Type B pancreatic cell (in vitro differentiated cells): ENCODE data around the gene SLC25A6. TPM values are rescaled to one million over a fixed set of nuclear protein-coding genes. Genes with fewer than 3 reads are reported as not detected.

ENCODE experiments used
- DNase-seq: peaks from one replicate; pipeline ENCODE4 v3.0.0; 2021; ENCODE audit warnings: mixed read lengths; ENCODE audit not compliant: unreplicated experiment; ENCODE audit errors: extremely low spot score
- H3K27ac Mint-ChIP-seq: 2 replicates; pipeline ENCODE4 v1.8.0; 2021; ENCODE audit warnings: mild to moderate bottlenecking, mixed read lengths
- H3K27me3 Mint-ChIP-seq: 2 replicates; pipeline ENCODE4 v1.8.0; 2021; ENCODE audit warnings: mixed read lengths
- H3K36me3 Mint-ChIP-seq: 2 replicates; pipeline ENCODE4 v1.8.0; 2021; ENCODE audit warnings: mixed read lengths
- H3K4me1 Mint-ChIP-seq: one replicate; pipeline ENCODE4 v1.8.0; 2021; ENCODE audit warnings: mixed read lengths; ENCODE audit not compliant: unreplicated experiment
- H3K4me3 Mint-ChIP-seq: 2 replicates; pipeline ENCODE4 v1.8.0; 2021; ENCODE audit warnings: mild to moderate bottlenecking, mixed read lengths
- H3K9me3 Mint-ChIP-seq: 2 replicates; pipeline ENCODE4 v1.8.0; 2021; ENCODE audit warnings: mixed read lengths
- CTCF ChIP-seq: fragments of 200-600 bp; sonication (generic); conservative IDR thresholded peaks from 2 replicates; pipeline ENCODE4 v1.5.0; 2021; ENCODE audit warnings: antibody characterized with exemption, mild to moderate bottlenecking
- total RNA-seq: library from RNA; stranded (reverse); gene quantifications from 2 replicates; pipeline ENCODE4 v1.2.1, GENCODE V29; 2021; ENCODE audit warnings: low replicate concordance

The SLC25A6 gene
- total RNA-seq, 1 donor from 2014 or later: 489 TPM

- no peak for TF ChIP-seq CTCF
- DNase-seq: no peak
- no peaks in the 10 kb centered on the region for H3K27me3 Mint-ChIP-seq
- H3K4me1 Mint-ChIP-seq: peaks cover 11% of the 10 kb centered on the region
- no peak overlapping the region for H3K4me3 Mint-ChIP-seq
- H3K9me3 Mint-ChIP-seq: no peaks in the 10 kb centered on the region
- H3K36me3 Mint-ChIP-seq: peaks cover 12% of the 10 kb centered on the region
- H3K27ac Mint-ChIP-seq: no peak overlapping the region
Observed at GRCh38 chrX:1400049-1400448, 8.1 kb upstream of the SLC25A6 start.

- no peak overlapping the region for H3K27ac Mint-ChIP-seq
- H3K4me1 Mint-ChIP-seq: peaks cover 11% of the 10 kb centered on the region
- H3K4me3 Mint-ChIP-seq: no peak overlapping the region
- H3K9me3 Mint-ChIP-seq: no peaks in the 10 kb centered on the region
- peaks cover 12% of the 10 kb centered on the region for H3K36me3 Mint-ChIP-seq
- TF ChIP-seq CTCF: no peak
- no peak for DNase-seq
- H3K27me3 Mint-ChIP-seq: no peaks in the 10 kb centered on the region
Observed at GRCh38 chrX:1398431-1399340, 6.8 kb upstream of the SLC25A6 start.

- Mint-ChIP-seq H3K4me3 (no peak overlapping the region), H3K27ac (no peak overlapping the region), H3K4me1 (peaks cover 11% of the 10 kb centered on the region), H3K36me3 (peaks cover 12% of the 10 kb centered on the region), H3K9me3 (no peaks in the 10 kb centered on the region), H3K27me3 (no peaks in the 10 kb centered on the region)
- no peak for TF ChIP-seq CTCF
- no peak for DNase-seq
Observed at GRCh38 chrX:1397441-1398270, 5.7 kb upstream of the SLC25A6 start.

GRCh38 chrX:1397001-1397400 is 5.1 kb upstream of the SLC25A6 start:
- Mint-ChIP-seq H3K36me3 (peaks cover 12% of the 10 kb centered on the region), H3K27ac (no peak overlapping the region), H3K4me3 (no peak overlapping the region), H3K4me1 (peaks cover 11% of the 10 kb centered on the region), H3K27me3 (no peaks in the 10 kb centered on the region), H3K9me3 (no peaks in the 10 kb centered on the region)
- no peak for TF ChIP-seq CTCF
- DNase-seq: no peak

- Mint-ChIP-seq H3K9me3 (no peaks in the 10 kb centered on the region), H3K4me3 (peak overlapping the region; percentile 55), H3K36me3 (peaks cover 12% of the 10 kb centered on the region), H3K27me3 (no peaks in the 10 kb centered on the region), H3K27ac (peak overlapping the region; percentile 28), H3K4me1 (peaks cover 11% of the 10 kb centered on the region)
- no peak for TF ChIP-seq CTCF
- no peak for DNase-seq
Observed at GRCh38 chrX:1395646-1396216, 3.8 kb upstream of the SLC25A6 start.
